Activated B cell treated with CpG ODN at 0.5 μM for 24 hours (primary cell): ENCODE results near the gene ITPKA. TPM values are rescaled to one million over a fixed set of nuclear protein-coding genes. Genes with fewer than 3 reads are reported as not detected.

ENCODE experiments used
- ATAC-seq: fragments of 200-7000 bp; cut with Tn5 transposase; one replicate; pipeline ENCODE4 v1.10.0; 2021; ENCODE audit warnings: low read depth, mild to moderate bottlenecking, moderate library complexity
- CTCF ChIA-PET: fragments of 350-600 bp; sonication (Branson Sonifier 250); formaldehyde crosslinking; loops from one replicate; lab custom pipeline; 2021; ENCODE audit warnings: antibody characterized with exemption; lab: Charles Lee
- POLR2A ChIA-PET: fragments of 350-600 bp; sonication (Branson Sonifier 250); formaldehyde crosslinking; loops from one replicate; lab custom pipeline; 2021; ENCODE audit warnings: antibody characterized with exemption; lab: Charles Lee
- DNase-seq: peaks from one replicate; pipeline ENCODE4 v3.0.0; 2022
- H3K27ac Mint-ChIP-seq: one replicate; pipeline ENCODE4 v1.8.0; 2020; ENCODE audit warnings: mixed read lengths
- H3K27me3 Mint-ChIP-seq: one replicate; pipeline ENCODE4 v1.8.0; 2021; ENCODE audit warnings: mixed read lengths
- H3K36me3 Mint-ChIP-seq: one replicate; pipeline ENCODE4 v1.8.0; 2021; ENCODE audit warnings: low read depth, mixed read lengths
- H3K4me1 Mint-ChIP-seq: one replicate; pipeline ENCODE4 v1.8.0; 2021; ENCODE audit warnings: mixed read lengths
- H3K4me3 Mint-ChIP-seq: one replicate; pipeline ENCODE4 v1.8.0; 2020; ENCODE audit warnings: mild to moderate bottlenecking, mixed read lengths
- H3K9me3 Mint-ChIP-seq: one replicate; pipeline ENCODE4 v1.8.0; 2020; ENCODE audit warnings: mixed read lengths
- CTCF ChIP-seq: fragments of 200-600 bp; IDR thresholded peaks from one replicate; pipeline ENCODE4 v1.8.0; 2022; ENCODE audit warnings: antibody characterized with exemption, mild to moderate bottlenecking
- intact Hi-C: fragments of 100-400 bp; cut with micrococcal nuclease; formaldehyde crosslinking; loops from one replicate; pipeline ENCODE4 v1.15.1; 2024
- total RNA-seq: library from RNA; stranded (reverse); gene quantifications from 2 replicates; pipeline ENCODE4 v1.2.3, GENCODE V29; 2022

ITPKA gene
- total RNA-seq, 1 donor from 2014 or later = 0.18 TPM

- Mint-ChIP-seq H3K27ac (peak overlapping the region; percentile 60), H3K4me3 (no peak overlapping the region), H3K9me3 (no peaks in the 10 kb centered on the region), H3K27me3 (peaks cover 31% of the 10 kb centered on the region), H3K36me3 (no peaks in the 10 kb centered on the region), H3K4me1 (peaks cover 42% of the 10 kb centered on the region)
- CTCF ChIA-PET = no interaction called here
- no peak for DNase-seq
- ATAC-seq = no peak
- no peak for TF ChIP-seq CTCF
- POLR2A ChIA-PET = no interaction called here
- intact Hi-C loops = loop anchor here (5.0 kb wide), 1 partner anchor 44 kb away; the partner anchor contains the start of gene RPAP1
Measured at GRCh38 chr15:41498657-41499056, 5.0 kb downstream of the ITPKA start.

DNA sequence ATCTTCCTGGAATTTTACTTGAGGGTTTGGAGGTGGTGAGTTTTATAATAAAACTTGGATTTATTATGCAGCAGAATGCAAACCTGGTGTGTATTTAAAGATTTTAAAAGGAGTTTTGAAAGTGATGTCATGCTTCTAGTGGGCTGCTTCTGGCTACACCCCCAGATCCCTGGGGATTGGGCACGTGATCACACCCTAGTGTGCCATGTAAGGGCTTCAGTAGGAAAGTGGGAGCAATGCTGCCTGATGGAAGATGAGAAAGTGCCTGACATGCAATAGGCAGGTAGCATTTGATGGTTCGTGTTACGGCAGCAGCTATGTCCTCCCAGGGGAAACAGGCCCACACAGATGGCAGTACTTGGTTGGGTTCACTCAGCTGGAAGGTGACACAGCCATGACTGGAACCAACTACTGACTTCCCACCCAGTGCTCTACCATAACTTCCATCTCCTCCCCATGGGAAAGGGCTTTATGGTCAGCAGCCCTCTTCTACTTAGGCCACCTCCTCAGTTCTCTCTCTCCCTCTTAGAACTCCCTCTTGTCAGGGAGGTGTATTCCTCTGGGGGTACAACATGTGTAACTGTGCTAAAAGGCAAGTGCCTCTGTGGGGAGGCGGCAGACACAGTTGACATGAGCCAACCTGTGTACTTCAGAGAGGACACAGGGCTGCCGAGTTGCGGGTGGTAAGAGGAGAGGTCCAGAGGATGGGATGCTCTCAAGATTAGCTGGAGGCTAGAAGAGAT lies 5.6 kb downstream of the ITPKA start:
- no peak for TF ChIP-seq CTCF
- intact Hi-C loops = loop anchor here (5.0 kb wide), 1 partner anchor 43 kb away; the partner anchor contains the start of gene RPAP1
- ATAC-seq (no peak), DNase-seq (no peak)
- no peak overlapping the region for H3K27ac Mint-ChIP-seq
- H3K36me3 Mint-ChIP-seq = no peaks in the 10 kb centered on the region
- CTCF ChIA-PET = no interaction called here
- peaks cover 41% of the 10 kb centered on the region for H3K4me1 Mint-ChIP-seq
- H3K27me3 Mint-ChIP-seq = peaks cover 31% of the 10 kb centered on the region
- no peak overlapping the region for H3K4me3 Mint-ChIP-seq
- H3K9me3 Mint-ChIP-seq = no peaks in the 10 kb centered on the region
- POLR2A ChIA-PET = no interaction called here

DNA sequence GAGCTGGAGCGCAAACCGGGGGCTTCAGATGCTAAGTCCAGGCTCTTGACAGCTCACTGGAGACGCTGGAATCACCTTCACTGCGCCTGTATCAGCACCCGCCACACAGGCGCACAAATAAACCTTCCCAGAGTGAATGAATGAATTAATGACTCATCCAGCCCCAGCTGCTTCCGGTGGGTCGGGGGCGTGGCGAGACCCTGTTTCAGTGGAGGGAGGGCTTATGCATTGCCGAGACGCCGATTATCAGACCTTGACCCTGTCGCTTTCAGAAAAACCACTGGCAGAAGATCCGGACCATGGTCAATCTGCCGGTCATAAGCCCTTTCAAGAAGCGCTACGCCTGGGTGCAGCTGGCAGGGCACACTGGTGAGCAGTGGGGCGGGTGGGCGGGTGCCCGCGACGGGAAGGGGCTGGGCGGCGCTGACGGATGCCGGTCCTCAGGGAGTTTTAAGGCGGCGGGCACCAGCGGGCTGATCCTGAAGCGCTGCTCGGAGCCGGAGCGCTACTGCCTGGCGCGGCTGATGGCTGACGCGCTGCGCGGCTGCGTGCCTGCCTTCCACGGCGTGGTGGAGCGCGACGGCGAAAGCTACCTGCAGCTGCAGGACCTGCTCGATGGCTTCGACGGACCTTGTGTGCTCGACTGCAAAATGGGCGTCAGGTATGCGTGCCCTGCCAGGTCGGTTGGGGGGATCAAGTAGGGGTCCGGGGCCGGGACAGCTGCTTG lies 7.7 kb downstream of the ITPKA start:
- ChIA-PET CTCF (no interaction called here), POLR2A (interaction anchor here (1.2 to 1.4 kb wide), 2 partner anchors 10 to 43 kb away, joined by 4 read pairs; partner anchors contain the start of gene RPAP1)
- intact Hi-C loops = no loop called here

GRCh38 chr15:41501931-41502794 lies 8.5 kb downstream of the ITPKA start:
- ATAC-seq = peak; percentile 40
- H3K9me3 Mint-ChIP-seq = no peaks in the 10 kb centered on the region
- no peaks in the 10 kb centered on the region for H3K36me3 Mint-ChIP-seq
- peak; percentile 35 for DNase-seq
- ChIA-PET POLR2A (interaction anchor here (0.7 to 1.4 kb wide), 2 partner anchors 10 to 11 kb away, joined by 3 to 4 read pairs; no protein-coding TSS in a partner anchor), CTCF (no interaction called here)
- no peak overlapping the region for H3K27ac Mint-ChIP-seq
- H3K4me1 Mint-ChIP-seq = peaks cover 38% of the 10 kb centered on the region
- intact Hi-C loops = loop anchor here (1.0 to 2.0 kb wide), 3 partner anchors 9 to 169 kb away; partner anchors contain the start of genes ITPKA, LTK, NUSAP1 and OIP5
- H3K27me3 Mint-ChIP-seq = peaks cover 22% of the 10 kb centered on the region
- H3K4me3 Mint-ChIP-seq = peak overlapping the region; percentile 81
- TF ChIP-seq CTCF = no peak

More for the DNA sequence above, 7.7 kb downstream of the ITPKA start:
- Mint-ChIP-seq H3K9me3 (no peaks in the 10 kb centered on the region), H3K27me3 (peaks cover 29% of the 10 kb centered on the region), H3K36me3 (no peaks in the 10 kb centered on the region), H3K4me3 (peak overlapping the region; percentile 81), H3K4me1 (peaks cover 38% of the 10 kb centered on the region), H3K27ac (no peak overlapping the region)
- ATAC-seq (peak; percentile 61), DNase-seq (peak; percentile 40)
- TF ChIP-seq CTCF = no peak
